Colonic mucosa (tissue), 4 donors: ENCODE data around the gene ADGRG1. TPM values are rescaled to one million over a fixed set of nuclear protein-coding genes. Genes with fewer than 3 reads are reported as not detected.

Experiments used
- DNase-seq: peaks from one replicate; pipeline ENCODE4 v3.0.0-alpha.2; 2020
- H3K27ac ChIP-seq: fragments of 200-600 bp; one replicate; pipeline ENCODE4 v1.8.0; 2021
- H3K27me3 ChIP-seq: fragments of 200-600 bp; one replicate; pipeline ENCODE4 v1.8.0; 2021
- H3K36me3 ChIP-seq: fragments of 200-600 bp; one replicate; pipeline ENCODE4 v1.8.0; 2021
- H3K4me1 ChIP-seq: fragments of 200-600 bp; one replicate; pipeline ENCODE4 v1.8.0; 2021; ENCODE audit warnings: mild to moderate bottlenecking
- H3K4me3 ChIP-seq: fragments of 200-600 bp; one replicate; pipeline ENCODE4 v1.8.0; 2021
- H3K9ac ChIP-seq, 2 donors: one replicate each; pipeline ENCODE4 v1.7.0; 2013; ENCODE audit warnings: control low read depth in 2 of 2, low read depth in 2 of 2, low read length in 2 of 2
- H3K9me3 ChIP-seq: fragments of 200-600 bp; one replicate; pipeline ENCODE4 v1.8.0; 2021
- intact Hi-C: fragments of 100-400 bp; cut with DNase I; formaldehyde crosslinking; loops from one replicate; pipeline ENCODE4 v1.14.1; 2022
- total RNA-seq, 2 donors: library from RNA; stranded (reverse); fragmentation: NEBNext Ultra II Directional in 1 of 2; extraction: Animal tissue kit (Norgen Biotek cat#: 25700) in 1 of 2; gene quantifications; one replicate each; pipeline ENCODE4 v1.2.1, GENCODE V29; 2021
- TF ChIP-seq, protein P1 (sequence below): fragments of 200-600 bp; IDR thresholded peaks from one replicate; pipeline ENCODE4 v1.8.0; 2022; ENCODE audit warnings: antibody characterized with exemption, mild to moderate bottlenecking
- donor health status: healthy.
- donor health status: DM: no; HTN: no; CAD: no.
- donor health status: DM: no; HTN: no; CAD: no.

Gene ADGRG1
- total RNA-seq, 2 donors from 2014 or later = 68.9 to 126 TPM

DNA sequence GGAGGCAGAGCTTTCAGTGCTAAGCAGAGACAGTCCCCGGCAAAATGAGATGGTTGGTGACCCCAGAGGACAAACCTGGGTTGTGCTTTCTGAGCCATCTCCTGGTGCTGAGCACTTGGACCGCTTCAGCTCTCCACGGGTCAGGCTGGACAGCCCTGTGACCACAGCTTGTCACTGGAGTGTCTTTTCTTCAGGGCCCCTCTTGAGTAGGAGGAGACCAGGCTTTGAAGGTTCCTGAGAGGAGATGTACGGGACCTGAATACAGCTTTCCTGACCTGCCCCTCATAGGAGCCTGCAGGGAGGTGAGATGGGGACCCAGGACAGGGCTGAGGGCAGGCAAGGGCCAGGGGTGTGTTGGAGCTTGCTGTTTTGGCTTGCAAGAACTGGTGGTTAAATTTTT lies 17.8 kb upstream of the ADGRG1 start:
- Histone ChIP-seq H3K4me1 (peaks cover 8% of the 10 kb centered on the region), H3K27me3 (no peaks in the 10 kb centered on the region), H3K36me3 (no peaks in the 10 kb centered on the region), H3K9me3 (no peaks in the 10 kb centered on the region), H3K27ac (no peak overlapping the region), H3K9ac (no peak overlapping the region), H3K4me3 (no peak overlapping the region)
- peak; percentile 13 for DNase-seq
- TF ChIP-seq, protein P1, sequence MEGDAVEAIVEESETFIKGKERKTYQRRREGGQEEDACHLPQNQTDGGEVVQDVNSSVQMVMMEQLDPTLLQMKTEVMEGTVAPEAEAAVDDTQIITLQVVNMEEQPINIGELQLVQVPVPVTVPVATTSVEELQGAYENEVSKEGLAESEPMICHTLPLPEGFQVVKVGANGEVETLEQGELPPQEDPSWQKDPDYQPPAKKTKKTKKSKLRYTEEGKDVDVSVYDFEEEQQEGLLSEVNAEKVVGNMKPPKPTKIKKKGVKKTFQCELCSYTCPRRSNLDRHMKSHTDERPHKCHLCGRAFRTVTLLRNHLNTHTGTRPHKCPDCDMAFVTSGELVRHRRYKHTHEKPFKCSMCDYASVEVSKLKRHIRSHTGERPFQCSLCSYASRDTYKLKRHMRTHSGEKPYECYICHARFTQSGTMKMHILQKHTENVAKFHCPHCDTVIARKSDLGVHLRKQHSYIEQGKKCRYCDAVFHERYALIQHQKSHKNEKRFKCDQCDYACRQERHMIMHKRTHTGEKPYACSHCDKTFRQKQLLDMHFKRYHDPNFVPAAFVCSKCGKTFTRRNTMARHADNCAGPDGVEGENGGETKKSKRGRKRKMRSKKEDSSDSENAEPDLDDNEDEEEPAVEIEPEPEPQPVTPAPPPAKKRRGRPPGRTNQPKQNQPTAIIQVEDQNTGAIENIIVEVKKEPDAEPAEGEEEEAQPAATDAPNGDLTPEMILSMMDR = no peak
- intact Hi-C loops = no loop called here

DNA sequence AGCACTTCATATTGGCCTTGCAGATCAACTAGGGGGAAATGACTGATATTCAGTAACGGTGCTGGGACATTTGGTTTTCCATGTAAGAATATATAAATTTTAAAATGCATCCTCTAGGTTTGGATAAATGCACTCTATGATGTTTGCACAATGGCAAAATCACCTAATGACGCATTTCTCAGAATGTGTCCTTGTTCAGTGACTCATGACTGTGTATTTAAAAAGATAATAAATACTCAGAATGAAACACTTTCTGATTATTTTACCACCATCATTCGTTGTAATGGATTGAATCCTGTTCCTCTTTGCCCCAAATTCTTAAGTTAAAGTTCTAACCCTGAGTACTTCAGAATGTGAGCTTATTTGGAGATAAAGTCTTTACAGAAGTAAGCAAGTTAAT lies 17.2 kb upstream of the ADGRG1 start:
- Histone ChIP-seq H3K27ac (no peak overlapping the region), H3K4me3 (no peak overlapping the region), H3K36me3 (no peaks in the 10 kb centered on the region), H3K27me3 (no peaks in the 10 kb centered on the region), H3K9me3 (no peaks in the 10 kb centered on the region), H3K4me1 (peaks cover 8% of the 10 kb centered on the region), H3K9ac (no peak overlapping the region)
- intact Hi-C loops = no loop called here
- TF ChIP-seq, protein P1 = no peak
- no peak for DNase-seq

DNA sequence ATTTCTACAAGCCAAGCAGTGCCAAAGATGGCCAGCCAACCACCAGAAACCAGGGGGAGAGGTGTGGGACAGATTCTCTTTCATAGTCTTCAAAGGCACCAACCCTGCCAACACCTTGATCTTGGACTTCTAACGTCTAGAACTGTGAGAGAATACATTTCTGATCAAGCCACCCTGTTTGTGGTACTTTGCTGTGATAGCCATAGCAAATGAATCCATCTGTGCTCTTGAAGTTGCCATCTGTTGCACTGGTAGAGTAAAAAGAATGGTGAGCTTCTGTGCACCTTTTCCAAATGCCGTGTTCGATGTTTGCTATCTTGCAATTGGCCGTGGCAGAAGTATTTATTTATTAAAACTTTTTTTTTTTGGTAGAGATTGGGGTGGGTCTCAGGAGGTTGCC lies 16.7 kb upstream of the ADGRG1 start:
- H3K4me1 ChIP-seq = peaks cover 7% of the 10 kb centered on the region
- DNase-seq = no peak
- H3K36me3 ChIP-seq = no peaks in the 10 kb centered on the region
- H3K9me3 ChIP-seq = no peaks in the 10 kb centered on the region
- intact Hi-C loops = no loop called here
- H3K27me3 ChIP-seq = no peaks in the 10 kb centered on the region
- H3K4me3 ChIP-seq = no peak overlapping the region
- TF ChIP-seq, protein P1 = no peak
- no peak overlapping the region for H3K9ac ChIP-seq
- no peak overlapping the region for H3K27ac ChIP-seq

DNA sequence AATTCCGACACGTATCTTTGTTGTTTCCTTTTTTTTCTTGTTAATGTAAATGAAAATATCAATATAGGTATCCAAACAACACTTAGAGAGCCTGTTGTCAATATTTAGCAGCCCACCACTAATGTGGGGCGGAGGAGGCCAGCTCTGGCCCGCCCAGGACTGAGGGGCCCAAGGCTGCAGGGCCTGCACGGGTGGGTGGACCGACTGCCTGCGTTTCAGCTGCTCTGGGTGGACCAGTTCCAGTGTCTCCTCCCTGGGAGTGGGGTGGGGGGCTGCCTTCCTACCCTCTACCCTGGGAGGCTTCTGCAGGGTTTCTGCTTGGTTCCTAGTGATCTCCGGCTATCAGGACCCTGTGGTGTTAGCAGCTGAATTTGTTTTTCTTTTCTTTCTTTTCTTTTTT lies 15.9 kb upstream of the ADGRG1 start:
- Histone ChIP-seq H3K9ac (no peak overlapping the region), H3K27ac (no peak overlapping the region), H3K4me1 (peaks cover 2% of the 10 kb centered on the region), H3K27me3 (no peaks in the 10 kb centered on the region), H3K9me3 (no peaks in the 10 kb centered on the region), H3K4me3 (no peak overlapping the region), H3K36me3 (no peaks in the 10 kb centered on the region)
- TF ChIP-seq, protein P1 = no peak
- peak; percentile 11 for DNase-seq
- intact Hi-C loops = no loop called here

DNA sequence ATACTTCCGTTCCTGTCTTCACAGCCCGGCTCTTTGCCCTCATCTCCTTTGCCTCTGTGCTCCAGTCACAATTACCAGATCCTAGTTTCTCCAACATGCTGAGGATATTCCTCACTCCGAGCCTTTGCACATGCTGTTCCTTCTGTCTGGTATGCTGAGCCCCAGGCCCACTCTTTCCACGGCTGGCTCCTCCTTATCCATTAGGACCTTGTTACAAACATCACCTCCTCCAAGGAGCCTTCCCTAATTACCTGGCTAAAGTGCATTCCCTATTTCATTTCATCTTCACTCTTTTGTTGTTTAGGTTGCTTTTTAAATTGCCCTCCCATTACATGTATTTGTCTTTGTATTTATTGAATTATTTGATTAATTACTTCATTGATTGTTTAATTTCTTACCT lies 14.9 kb upstream of the ADGRG1 start:
- Histone ChIP-seq H3K27me3 (no peaks in the 10 kb centered on the region), H3K36me3 (no peaks in the 10 kb centered on the region), H3K9me3 (no peaks in the 10 kb centered on the region), H3K27ac (no peak overlapping the region), H3K4me1 (peaks cover 2% of the 10 kb centered on the region), H3K4me3 (no peak overlapping the region), H3K9ac (no peak overlapping the region)
- DNase-seq = no peak
- intact Hi-C loops = no loop called here
- TF ChIP-seq, protein P1 = no peak

DNA sequence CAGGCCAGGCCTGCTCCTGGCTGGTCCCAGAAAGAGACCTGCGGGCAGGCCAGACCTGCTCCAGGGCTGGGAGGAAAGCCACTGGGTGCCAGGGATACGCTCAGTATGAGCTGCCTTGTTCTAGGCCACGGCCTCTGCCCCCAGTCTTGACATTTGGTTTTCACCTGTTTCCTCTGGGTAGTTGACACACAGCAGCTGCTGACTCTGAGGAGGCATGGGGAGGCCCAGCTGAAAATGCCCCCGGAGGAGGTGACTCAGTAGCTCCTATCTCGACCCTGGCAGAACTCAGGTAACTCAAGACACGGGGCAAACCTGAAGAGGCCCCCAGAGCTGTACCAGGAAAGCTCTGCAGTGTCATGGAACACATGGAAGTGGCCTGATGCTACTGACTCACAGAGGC lies 13.9 kb upstream of the ADGRG1 start:
- H3K4me1 ChIP-seq = no peaks in the 10 kb centered on the region
- H3K9me3 ChIP-seq = no peaks in the 10 kb centered on the region
- no peaks in the 10 kb centered on the region for H3K27me3 ChIP-seq
- no peaks in the 10 kb centered on the region for H3K36me3 ChIP-seq
- TF ChIP-seq, protein P1 = no peak
- no peak overlapping the region for H3K27ac ChIP-seq
- no peak for DNase-seq
- H3K4me3 ChIP-seq = no peak overlapping the region
- H3K9ac ChIP-seq = no peak overlapping the region
- intact Hi-C loops = no loop called here
